GM23338 (cell line): Measurements from ENCODE around the gene MARK3. TPM values are rescaled to one million over a fixed set of nuclear protein-coding genes. Genes with fewer than 3 reads are reported as not detected.

Experiments used
- ATAC-seq: fragments of 200-7000 bp; cut with Tn5 transposase; 3 replicates; pipeline ENCODE4 v1.9.1; 2020
- DNase-seq: peaks from one replicate; pipeline ENCODE4 v3.0.0-alpha.2; 2015; ENCODE audit warnings: low spot score
- H2AFZ ChIP-seq: fragments of 200-600 bp; sonication (generic); 2 replicates; pipeline ENCODE4 v1.8.0; 2016; ENCODE audit warnings: antibody characterized with exemption, mild to moderate bottlenecking, moderate library complexity
- H3F3A ChIP-seq: fragments of 200-600 bp; sonication (generic); replicated peaks from 2 replicates; pipeline ENCODE4 v1.8.0; 2017; ENCODE audit warnings: antibody characterized with exemption, mixed run types, low read depth
- H3K27ac ChIP-seq: fragments of 200-600 bp; sonication (generic); 2 replicates; pipeline ENCODE4 v1.6.1; 2016; ENCODE audit warnings: low read depth
- H3K27me3 ChIP-seq: fragments of 200-600 bp; sonication (generic); 2 replicates; pipeline ENCODE4 v1.8.0; 2016; ENCODE audit warnings: mild to moderate bottlenecking, mixed run types, moderate library complexity; ENCODE audit not compliant: insufficient read depth
- H3K36me3 ChIP-seq: fragments of 200-600 bp; sonication (generic); 2 replicates; pipeline ENCODE4 v1.8.0; 2016; ENCODE audit warnings: mild to moderate bottlenecking; ENCODE audit not compliant: insufficient read depth
- H3K4me1 ChIP-seq: fragments of 200-600 bp; sonication (generic); 2 replicates; pipeline ENCODE4 v1.8.0; 2016; ENCODE audit warnings: mild to moderate bottlenecking, moderate library complexity; ENCODE audit not compliant: insufficient read depth
- H3K4me2 ChIP-seq: fragments of 200-600 bp; sonication (generic); 2 replicates; pipeline ENCODE4 v1.7.1; 2017; ENCODE audit warnings: mixed run types
- H3K4me3 ChIP-seq: fragments of 200-600 bp; sonication (generic); 2 replicates; pipeline ENCODE4 v1.6.1; 2016; ENCODE audit warnings: mixed run types
- H3K79me2 ChIP-seq: fragments of 200-600 bp; sonication (generic); replicated peaks from 2 replicates; pipeline ENCODE4 v1.8.0; 2017; ENCODE audit warnings: mild to moderate bottlenecking; ENCODE audit not compliant: insufficient read depth
- H3K9me2 ChIP-seq: fragments of 200-600 bp; sonication (generic); 2 replicates; pipeline ENCODE4 v1.8.0; 2017; ENCODE audit not compliant: insufficient read depth
- H4K20me1 ChIP-seq: fragments of 200-600 bp; sonication (generic); replicated peaks from 2 replicates; pipeline ENCODE4 v1.8.0; 2017; ENCODE audit warnings: mild to moderate bottlenecking; ENCODE audit not compliant: insufficient read depth
- H3K27ac Mint-ChIP-seq: 2 replicates; pipeline ENCODE4 v1.8.0; 2020; ENCODE audit warnings: inconsistent platforms, mild to moderate bottlenecking, moderate library complexity, mixed read lengths
- H3K27me3 Mint-ChIP-seq: 3 replicates; pipeline ENCODE4 v1.8.0; 2022; ENCODE audit warnings: low read depth, mild to moderate bottlenecking, moderate library complexity, mixed read lengths, inconsistent platforms; ENCODE audit not compliant: insufficient read depth, poor library complexity
- H3K36me3 Mint-ChIP-seq: 3 replicates; pipeline ENCODE4 v1.8.0; 2021; ENCODE audit warnings: low read depth, mild to moderate bottlenecking, inconsistent platforms, moderate library complexity, mixed read lengths
- H3K4me1 Mint-ChIP-seq: 3 replicates; pipeline ENCODE4 v1.8.0; 2020; ENCODE audit warnings: mild to moderate bottlenecking, inconsistent platforms, mixed read lengths
- H3K4me3 Mint-ChIP-seq: 3 replicates; pipeline ENCODE4 v1.8.0; 2021; ENCODE audit warnings: moderate library complexity, mild to moderate bottlenecking, inconsistent platforms, mixed read lengths
- H3K9me3 Mint-ChIP-seq: 3 replicates; pipeline ENCODE4 v1.8.0; 2020; ENCODE audit warnings: moderate library complexity, mild to moderate bottlenecking, inconsistent platforms, mixed read lengths
- EZH2 ChIP-seq: fragments of 200-600 bp; sonication (generic); IDR thresholded peaks from one replicate; pipeline ENCODE4 v1.8.0; 2017; ENCODE audit warnings: antibody characterized with exemption, mild to moderate bottlenecking, low read depth; ENCODE audit not compliant: unreplicated experiment
- EZH2phosphoT487 ChIP-seq: fragments of 200-600 bp; sonication (generic); IDR thresholded peaks from one replicate; pipeline ENCODE4 v1.8.1; 2018; ENCODE audit warnings: antibody characterized with exemption; ENCODE audit not compliant: unreplicated experiment
- STAT1 ChIP-seq: IDR thresholded peaks from one replicate; pipeline ENCODE4 v1.6.1; 2016; ENCODE audit warnings: antibody characterized with exemption; ENCODE audit not compliant: unreplicated experiment
- ZNF114 ChIP-seq: fragments of 250-450 bp; sonication (Bioruptor Pico); IDR thresholded peaks from 2 replicates; pipeline ENCODE4 v1.5.0; 2020; ENCODE audit warnings: mild to moderate bottlenecking, moderate library complexity
- ZNF331 ChIP-seq: fragments of 250-450 bp; sonication (Bioruptor Pico); IDR thresholded peaks from 2 replicates; pipeline ENCODE4 v1.5.0; 2020; ENCODE audit warnings: low read depth, mild to moderate bottlenecking, moderate library complexity
- polyA plus RNA-seq: library from polyadenylated mRNA; unstranded; fragments of >200 nt; fragmentation: Nextera tagmentation; extraction: Ambion mirVana; gene quantifications from 2 replicates; pipeline ENCODE4 v1.2.1, GENCODE V29; 2016
- total RNA-seq: library from RNA; depleted of rRNA; stranded (reverse); fragments of >200 nt; shearing (Covaris generic); gene quantifications from 2 replicates; pipeline ENCODE4 v1.2.3, GENCODE V29; 2014
- TF ChIP-seq, protein P1 (sequence below): IDR thresholded peaks from 2 replicates; pipeline ENCODE4 v1.6.1; 2016; ENCODE audit warnings: antibody characterized with exemption

MARK3 gene
- total and polyA plus RNA-seq, 2 experiments from 2014 or later: 45.9 to 69.7 TPM

GRCh38 chr14:103532216-103533136 is 147.3 kb downstream of the MARK3 start:
- H3K4me1 ChIP-seq: peaks cover 4% of the 10 kb centered on the region; the same call in 1 of the 2 replicates
- ATAC-seq (no peak), DNase-seq (no peak)
- H3K4me3 ChIP-seq: no peak overlapping the region
- no peak overlapping the region for H3K27ac ChIP-seq
- no peaks in the 10 kb centered on the region for H3K27me3 ChIP-seq
- no peak for TF ChIP-seq ZNF331 (CRISPR knock-in tag)
- peaks cover 10% of the 10 kb centered on the region for H4K20me1 ChIP-seq
- Mint-ChIP-seq H3K27ac (no peak overlapping the region), H3K36me3 (peaks cover 4% of the 10 kb centered on the region; the same call in 1 of the 3 replicates), H3K4me1 (peaks cover 16% of the 10 kb centered on the region), H3K4me3 (no peak overlapping the region), H3K27me3 (peaks cover 14% of the 10 kb centered on the region), H3K9me3 (no peaks in the 10 kb centered on the region; the same call in 2 of the 3 replicates)
- no peak overlapping the region for H2AFZ ChIP-seq
- peaks cover 22% of the 10 kb centered on the region for H3K79me2 ChIP-seq
- H3K36me3 ChIP-seq: no peaks in the 10 kb centered on the region
- no peaks in the 10 kb centered on the region for H3K9me2 ChIP-seq
- 0 out of 2 replicates have a peak, but pooled peaks cover 6% of the 10 kb centered on the region for H3F3A ChIP-seq
- H3K4me2 ChIP-seq: no peak overlapping the region

DNA sequence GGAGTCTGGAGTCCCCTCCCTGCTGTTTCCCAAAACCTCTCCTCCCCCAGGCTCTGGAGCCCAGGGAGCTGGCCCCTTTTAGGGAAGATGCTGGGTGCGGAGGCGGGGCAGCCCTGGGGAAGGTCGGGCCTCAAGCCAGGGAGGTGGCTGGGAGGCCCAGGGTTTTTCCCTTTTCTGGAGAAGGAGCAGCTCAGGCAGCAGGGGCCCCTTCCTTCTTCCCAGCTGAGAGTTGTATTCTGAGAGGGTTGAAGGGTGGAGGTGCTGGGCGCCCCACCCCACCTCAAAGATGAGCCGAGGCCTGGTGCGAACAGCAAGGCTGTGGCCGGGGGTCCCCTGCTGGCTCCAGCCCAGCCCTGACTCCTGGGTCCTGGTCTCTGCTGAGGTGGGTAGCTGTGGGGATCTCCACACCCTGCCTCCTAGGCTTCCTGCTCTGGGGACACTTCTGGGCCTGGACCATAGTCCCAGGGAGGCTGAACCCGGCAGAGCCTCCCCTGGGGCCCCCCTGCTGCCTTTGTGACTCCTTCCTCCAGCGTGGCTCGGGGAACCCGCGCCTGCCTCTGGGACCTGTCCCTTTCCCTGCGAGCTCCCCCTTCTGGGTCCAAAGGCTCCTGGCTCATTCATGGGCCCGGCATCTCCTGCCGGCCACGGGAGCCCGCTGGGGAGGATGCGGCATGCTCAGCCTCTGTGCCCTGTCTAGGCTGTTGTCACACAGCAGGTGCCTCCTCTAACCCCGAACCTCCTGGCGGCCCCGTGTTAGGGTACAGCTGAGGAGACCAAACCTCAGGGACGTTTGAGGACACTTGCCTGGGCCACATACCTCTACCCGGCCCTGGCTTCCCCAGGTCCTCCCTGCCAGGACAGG is 148.2 kb downstream of the MARK3 start:
- no peak for TF ChIP-seq EZH2phosphoT487
- TF ChIP-seq, protein P1, sequence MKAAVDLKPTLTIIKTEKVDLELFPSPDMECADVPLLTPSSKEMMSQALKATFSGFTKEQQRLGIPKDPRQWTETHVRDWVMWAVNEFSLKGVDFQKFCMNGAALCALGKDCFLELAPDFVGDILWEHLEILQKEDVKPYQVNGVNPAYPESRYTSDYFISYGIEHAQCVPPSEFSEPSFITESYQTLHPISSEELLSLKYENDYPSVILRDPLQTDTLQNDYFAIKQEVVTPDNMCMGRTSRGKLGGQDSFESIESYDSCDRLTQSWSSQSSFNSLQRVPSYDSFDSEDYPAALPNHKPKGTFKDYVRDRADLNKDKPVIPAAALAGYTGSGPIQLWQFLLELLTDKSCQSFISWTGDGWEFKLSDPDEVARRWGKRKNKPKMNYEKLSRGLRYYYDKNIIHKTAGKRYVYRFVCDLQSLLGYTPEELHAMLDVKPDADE: no peak
- no peak for TF ChIP-seq ZNF331 (CRISPR knock-in tag)
- no peak for TF ChIP-seq EZH2
- TF ChIP-seq ZNF114: no peak
- TF ChIP-seq STAT1: no peak
- no peak for DNase-seq
- H3K4me3 ChIP-seq: no peak overlapping the region
- Mint-ChIP-seq H3K27me3 (peaks cover 14% of the 10 kb centered on the region), H3K4me1 (peaks cover 12% of the 10 kb centered on the region), H3K27ac (no peak overlapping the region), H3K4me3 (no peak overlapping the region), H3K36me3 (peaks cover 4% of the 10 kb centered on the region; the same call in 1 of the 3 replicates), H3K9me3 (no peaks in the 10 kb centered on the region; the same call in 2 of the 3 replicates)
- H3K36me3 ChIP-seq: no peaks in the 10 kb centered on the region
- no peak overlapping the region for H2AFZ ChIP-seq
- H3K9me2 ChIP-seq: no peaks in the 10 kb centered on the region
- ATAC-seq: no peak
- H3K27ac ChIP-seq: no peak overlapping the region
- no peaks in the 10 kb centered on the region for H3K27me3 ChIP-seq
- peaks cover 22% of the 10 kb centered on the region for H3K79me2 ChIP-seq
- H4K20me1 ChIP-seq: peaks cover 10% of the 10 kb centered on the region
- no peak overlapping the region for H3K4me2 ChIP-seq
- 0 out of 2 replicates have a peak, but pooled peaks cover 4% of the 10 kb centered on the region for H3F3A ChIP-seq
- peaks cover 2% of the 10 kb centered on the region; the same call in 1 of the 2 replicates for H3K4me1 ChIP-seq
